ENCODE measurements around the gene SLC2A9.

The SLC2A9 gene

DNA sequence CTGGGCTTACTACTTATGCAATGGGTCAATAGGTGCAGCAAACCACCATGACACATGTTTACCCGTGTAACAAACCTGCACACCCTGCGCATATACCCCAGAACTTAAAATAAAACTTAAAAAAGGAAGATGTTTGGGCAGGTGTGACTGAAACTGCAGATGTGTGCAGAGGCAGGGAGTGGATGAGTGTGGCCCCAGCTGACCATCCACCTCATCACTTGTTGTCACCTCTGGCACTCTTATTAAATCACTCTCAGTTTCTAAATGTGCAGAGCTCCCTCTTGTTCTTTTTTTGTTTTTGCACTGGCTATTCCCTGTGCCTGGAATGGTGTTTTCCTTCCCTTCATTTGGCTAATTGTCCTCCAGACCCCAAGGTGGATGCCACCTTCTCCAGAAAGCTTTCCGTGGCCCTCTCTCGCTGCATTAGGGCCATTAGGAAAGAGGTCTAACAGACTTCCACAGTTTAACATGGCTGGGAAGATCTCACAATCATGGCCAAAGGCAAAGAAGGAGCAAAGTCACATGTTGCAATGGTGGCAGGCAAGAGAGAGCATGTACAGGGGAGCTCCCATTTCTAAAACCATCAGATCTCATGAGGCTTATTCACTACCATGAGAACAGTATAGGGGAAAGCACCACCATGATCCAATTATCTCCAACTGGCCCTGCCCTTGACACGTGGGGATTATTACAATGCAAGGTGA is 58.5 kb downstream of the SLC2A9 start:
- no peak for DNase-seq (ENCODE audit: low read depth)

DNA sequence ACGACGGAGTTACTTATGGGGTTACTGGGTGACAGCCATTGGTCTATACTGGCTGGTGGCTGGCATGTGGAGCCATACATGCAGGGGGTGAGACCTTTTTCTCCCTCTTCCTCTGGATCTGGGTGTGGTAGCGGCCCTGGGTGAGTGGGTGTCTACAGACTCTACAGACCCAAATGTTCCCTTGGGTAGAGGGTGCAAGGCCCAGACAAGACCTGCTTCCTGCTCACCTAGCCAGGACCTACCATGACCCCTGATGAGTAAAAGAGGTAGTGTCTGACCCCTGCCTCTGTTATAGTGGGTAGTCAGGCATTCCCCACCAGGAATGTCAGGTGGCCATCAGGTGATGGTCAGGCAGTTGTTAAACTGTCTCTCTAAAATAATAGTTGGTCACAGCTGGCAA is 66.8 kb downstream of the SLC2A9 start:
- DNase-seq (ENCODE audit: low read depth), result no peak

DNA sequence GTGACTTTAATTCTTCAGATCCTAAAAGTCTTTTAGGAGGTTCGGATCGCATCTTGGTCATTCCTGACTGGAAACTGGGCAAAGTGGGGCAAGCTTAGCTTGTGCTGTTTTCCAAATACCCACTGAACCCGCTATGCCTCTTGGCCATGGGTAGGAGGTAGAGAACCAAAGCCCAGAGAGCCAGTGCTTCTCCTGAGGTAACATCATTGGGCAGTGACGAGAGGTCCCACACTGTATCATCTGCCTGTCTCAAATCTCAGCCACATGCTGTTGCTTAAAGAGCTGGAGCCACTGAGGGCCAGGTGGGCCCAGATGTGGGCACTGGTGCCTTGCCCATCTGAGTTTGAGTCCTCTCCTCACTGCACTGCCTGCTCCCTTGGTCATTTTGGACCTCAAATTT is 68.2 kb downstream of the SLC2A9 start:
- no peak for DNase-seq (ENCODE audit: low read depth)

GRCh38 chr4:9952415-9952950 is 68.8 kb downstream of the SLC2A9 start:
- no peak for DNase-seq (ENCODE audit: low read depth)

DNA sequence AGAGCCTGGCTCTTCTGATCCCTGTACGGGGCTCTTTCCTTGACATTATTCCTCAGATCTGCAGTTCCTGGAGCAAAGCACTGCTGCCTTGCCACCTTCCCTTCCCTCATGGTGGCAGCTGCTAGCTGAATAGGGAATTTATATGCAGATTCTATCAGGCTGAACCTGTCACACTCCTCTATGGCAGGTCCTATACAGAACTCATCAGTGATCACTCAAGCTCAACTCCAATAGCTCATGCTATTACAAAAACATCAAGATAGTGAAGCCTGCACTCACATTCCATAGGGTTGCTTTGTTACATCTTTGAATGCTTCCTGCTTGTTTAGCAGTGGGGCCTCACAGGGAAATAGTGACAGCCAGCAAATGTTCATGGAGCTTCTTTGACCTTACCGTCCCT is 71.7 kb downstream of the SLC2A9 start:
- no peak for DNase-seq (ENCODE audit: low read depth)

DNA sequence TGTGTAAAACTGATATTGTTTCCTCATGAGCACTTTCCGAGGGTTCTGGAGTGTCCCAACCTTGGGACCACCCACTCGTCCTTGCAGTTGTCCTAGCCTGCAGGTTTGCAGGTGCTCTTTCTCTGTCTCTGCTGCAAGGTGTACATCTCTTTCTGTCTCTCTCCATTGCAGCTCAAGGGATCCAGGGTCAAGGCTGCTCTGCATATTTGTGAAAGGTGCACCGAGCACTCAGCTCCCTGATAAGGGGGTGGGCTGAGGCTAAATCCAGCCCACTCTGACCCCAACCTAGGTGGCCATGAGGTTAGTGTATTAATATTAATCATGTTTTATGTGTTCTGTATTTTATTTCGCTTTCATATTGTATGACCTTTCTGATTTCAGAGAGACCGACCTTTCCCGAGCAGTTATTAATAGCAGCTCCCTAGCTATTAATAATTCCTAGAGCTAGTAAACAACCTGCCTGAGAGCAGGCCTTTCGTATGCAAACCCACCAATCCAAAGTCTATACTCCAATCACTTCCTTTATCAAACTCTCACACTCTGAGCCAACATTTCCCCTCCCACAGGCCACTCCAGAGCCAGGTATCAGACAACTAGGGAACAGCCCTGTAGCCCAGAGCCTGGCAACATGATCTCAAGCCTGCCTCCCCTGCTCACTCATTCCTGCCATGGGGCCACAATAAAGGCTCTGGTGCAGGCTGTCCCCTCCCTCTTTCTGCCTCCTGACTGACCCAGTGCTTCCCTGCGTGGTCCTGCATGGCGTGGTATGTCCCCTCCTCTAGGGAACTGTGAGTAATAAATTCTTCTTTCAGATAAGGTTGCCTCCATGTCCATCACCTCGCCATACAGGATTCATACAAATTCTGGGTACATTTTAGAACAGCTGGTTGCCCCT is 73.9 kb downstream of the SLC2A9 start:
- DNase-seq (ENCODE audit: low read depth), result no peak

DNA sequence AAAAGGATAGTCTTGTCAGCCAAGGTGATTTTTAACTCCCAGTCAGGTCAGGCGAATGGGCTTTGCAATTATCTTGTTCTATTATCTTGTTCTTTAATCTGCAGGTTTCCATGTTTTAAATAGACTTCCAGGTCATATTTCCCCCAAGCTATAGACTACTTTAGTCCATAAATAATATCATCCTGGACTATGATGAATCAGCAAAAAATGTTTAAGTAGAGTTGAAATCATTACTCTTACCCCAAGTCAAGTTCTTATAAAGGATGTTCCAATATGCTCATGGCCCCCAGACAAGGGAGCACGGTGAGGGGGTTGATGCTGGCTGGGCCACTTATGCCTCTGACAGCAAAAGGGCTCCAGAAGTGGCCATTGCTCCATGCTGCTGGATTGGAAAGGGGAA is 75.1 kb downstream of the SLC2A9 start:
- DNase-seq (ENCODE audit: low read depth), result no peak

- DNase-seq (ENCODE audit: low read depth), result no peak
Measured at GRCh38 chr4:9944431-9945425, 76.6 kb downstream of the SLC2A9 start.

GRCh38 chr4:9943761-9944160 is 77.5 kb downstream of the SLC2A9 start:
- no peak for DNase-seq (ENCODE audit: low read depth)

- DNase-seq (ENCODE audit: low read depth), result no peak
Measured at GRCh38 chr4:9942921-9943600, 78.2 kb downstream of the SLC2A9 start.

DNA sequence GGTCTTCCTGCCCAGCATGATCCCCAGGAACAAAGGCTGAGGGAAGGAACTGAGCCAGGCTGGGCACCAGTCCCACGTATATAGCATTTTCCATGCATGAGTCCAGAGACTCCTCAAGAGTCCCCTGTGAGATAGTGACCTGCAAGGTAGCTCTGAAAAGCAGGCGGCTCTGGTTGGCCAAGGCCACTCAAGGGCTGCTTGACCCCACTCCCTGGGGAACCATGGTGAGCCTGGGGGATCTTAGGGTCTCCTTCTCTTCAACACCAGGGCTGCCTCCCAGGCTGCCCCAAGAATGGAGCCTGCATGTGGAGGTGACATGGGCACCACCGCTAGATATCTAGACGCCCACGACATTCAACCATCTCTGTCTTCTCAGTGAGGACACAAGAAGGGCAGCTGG is 79.2 kb downstream of the SLC2A9 start:
- no peak for DNase-seq (ENCODE audit: low read depth)

- no peak for DNase-seq (ENCODE audit: low read depth)
Measured at GRCh38 chr4:9940041-9940440, 81.3 kb downstream of the SLC2A9 start.

DNA sequence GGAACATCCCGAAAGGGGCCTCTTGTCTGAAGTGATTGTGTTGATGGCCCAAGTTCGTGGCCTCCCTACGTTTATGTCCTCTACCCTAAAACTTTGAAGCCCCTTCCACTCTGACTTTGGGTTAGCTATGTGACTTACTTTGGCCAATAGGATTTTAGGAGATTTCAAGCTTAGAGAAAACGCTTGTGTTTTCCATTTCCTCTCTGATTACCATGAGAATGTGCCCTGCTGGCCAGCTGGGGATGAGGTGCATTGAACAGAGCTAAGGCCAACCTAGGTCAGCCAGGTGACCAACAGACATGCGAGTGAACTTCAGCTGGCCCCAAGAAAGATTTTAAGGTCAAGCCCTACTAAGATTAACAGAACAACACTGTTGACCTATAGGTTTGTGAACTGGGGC is 82.4 kb downstream of the SLC2A9 start:
- no peak for DNase-seq (ENCODE audit: low read depth)

GRCh38 chr4:9937078-9937477 is 84.2 kb downstream of the SLC2A9 start:
- DNase-seq (ENCODE audit: low read depth), result no peak

DNA sequence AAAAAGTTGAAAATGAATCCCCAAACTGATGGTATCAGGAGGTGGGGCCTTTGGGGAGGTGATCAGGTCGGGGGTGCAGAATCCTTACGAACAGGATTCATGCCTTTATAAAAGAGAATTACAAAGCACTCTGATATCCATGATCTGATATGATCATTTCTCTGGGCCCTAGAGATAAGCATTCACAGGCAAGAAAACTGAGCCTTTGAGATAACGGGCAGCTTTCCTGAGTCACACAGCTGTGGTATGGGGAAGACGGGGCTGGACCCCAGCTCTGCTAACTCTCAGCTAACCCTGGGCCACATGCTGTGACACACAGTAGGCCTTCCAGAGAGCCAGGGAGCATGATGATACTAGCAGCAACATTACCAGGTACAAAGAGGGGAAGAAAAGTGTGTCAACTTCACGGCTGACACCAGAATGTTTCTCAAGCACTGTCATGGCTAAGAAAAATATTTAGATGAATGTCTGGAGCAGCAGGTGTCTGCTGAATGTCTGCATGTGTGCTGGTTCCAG is 85.1 kb downstream of the SLC2A9 start:
- DNase-seq (ENCODE audit: low read depth), result no peak

DNA sequence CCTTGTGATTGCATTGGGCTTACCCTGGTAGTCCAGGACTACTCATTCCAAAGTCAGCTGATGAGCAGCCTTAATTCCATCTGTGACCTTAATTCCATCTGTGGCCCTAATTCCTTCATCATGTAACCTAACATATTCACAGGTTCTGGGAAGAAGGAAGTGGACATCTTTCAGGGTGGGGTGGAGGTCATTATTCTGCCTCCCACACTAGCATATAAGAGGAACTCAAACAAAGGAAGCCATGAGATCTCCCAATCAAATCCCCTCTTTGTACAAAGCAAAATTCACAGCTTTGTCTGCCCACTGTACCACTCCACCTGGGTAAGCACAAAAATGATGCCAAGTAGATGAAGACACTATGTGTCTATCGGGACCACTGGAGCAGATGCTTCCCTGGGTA is 87.3 kb downstream of the SLC2A9 start:
- no peak for DNase-seq (ENCODE audit: low read depth)

GRCh38 chr4:9933184-9933583 is 88.1 kb downstream of the SLC2A9 start:
- DNase-seq (ENCODE audit: low read depth), result no peak

GRCh38 chr4:9932771-9933170 is 88.5 kb downstream of the SLC2A9 start:
- DNase-seq (ENCODE audit: low read depth), result no peak

DNA sequence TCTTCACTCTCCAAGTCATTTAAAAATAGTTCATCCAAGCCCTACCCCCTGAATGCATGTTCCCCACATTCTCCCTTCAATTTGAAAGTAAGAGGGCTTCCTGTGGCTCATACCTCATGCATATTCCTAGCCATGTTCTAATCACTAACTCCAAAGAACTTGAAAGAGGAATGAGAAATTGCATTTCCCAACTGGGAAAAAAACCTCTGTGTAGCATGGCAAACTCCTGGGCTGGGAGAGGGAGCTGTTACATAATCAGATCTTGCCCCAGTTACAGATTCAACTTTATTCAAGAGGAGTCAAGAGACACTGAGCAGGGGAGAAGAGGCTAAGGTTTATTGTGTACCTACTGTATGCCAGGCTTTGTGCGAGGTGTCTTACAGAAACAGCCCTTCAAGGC is 90.2 kb downstream of the SLC2A9 start:
- DNase-seq (ENCODE audit: low read depth), result no peak

- no peak for DNase-seq (ENCODE audit: low read depth)
Measured at GRCh38 chr4:9929111-9929510, 92.2 kb downstream of the SLC2A9 start.

DNA sequence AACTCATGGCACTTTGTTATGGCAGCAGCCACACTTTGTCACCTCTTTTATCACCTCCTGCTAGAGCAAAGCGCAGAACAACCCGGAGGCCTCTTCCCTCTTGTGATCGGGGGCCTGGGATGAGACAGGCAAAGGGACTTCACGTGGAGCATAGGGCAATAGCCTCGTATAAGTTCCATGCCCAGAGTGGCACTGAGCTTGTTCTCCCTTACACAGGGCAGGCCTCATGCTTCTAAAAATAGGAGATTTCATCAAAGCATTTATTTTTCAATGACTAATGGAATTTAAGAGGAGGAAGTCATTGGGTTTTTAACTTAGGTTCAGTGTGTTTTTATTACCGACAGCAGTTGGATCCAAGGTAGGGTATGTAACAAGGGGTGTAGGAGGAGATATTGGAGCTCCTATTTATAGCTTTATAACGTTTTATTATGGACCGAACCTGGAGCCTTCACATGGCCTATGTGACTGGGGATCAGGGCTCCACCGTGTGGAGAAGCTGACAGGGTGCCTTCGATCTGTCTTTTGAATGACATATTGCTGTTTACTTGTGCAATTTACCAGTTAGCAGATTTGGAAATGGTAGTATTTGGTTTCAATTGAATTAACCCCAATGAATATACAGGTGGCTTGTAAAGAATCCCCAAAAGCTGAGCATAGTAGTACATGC is 93.8 kb downstream of the SLC2A9 start:
- no peak for DNase-seq (ENCODE audit: low read depth)

Data from activated T-cell treated with anti-CD3 and anti-CD28 coated beads for 1 hour (primary cell).